Hepatocyte (in vitro differentiated cells): ENCODE results near the gene MOB3B. TPM values are rescaled to one million over a fixed set of nuclear protein-coding genes. Genes with fewer than 3 reads are reported as not detected.

ENCODE experiments used
- DNase-seq: peaks from one replicate; pipeline ENCODE4 v3.0.0-alpha.2; 2016; ENCODE audit warnings: low spot score
- H2AFZ ChIP-seq: fragments of 200-600 bp; sonication (generic); 2 replicates; pipeline ENCODE4 v1.6.0; 2016; ENCODE audit warnings: antibody characterized with exemption, mild to moderate bottlenecking
- H3K27ac ChIP-seq: fragments of 200-600 bp; sonication (generic); 2 replicates; pipeline ENCODE4 v1.5.1; 2016; ENCODE audit warnings: mild to moderate bottlenecking
- H3K27me3 ChIP-seq: fragments of 200-600 bp; sonication (generic); 2 replicates; pipeline ENCODE4 v1.6.1; 2016
- H3K36me3 ChIP-seq: fragments of 200-600 bp; sonication (generic); replicated peaks from 2 replicates; pipeline ENCODE4 v1.5.1; 2016; ENCODE audit warnings: low read depth; ENCODE audit not compliant: insufficient read depth
- H3K4me1 ChIP-seq: fragments of 200-600 bp; sonication (generic); 2 replicates; pipeline ENCODE4 v1.5.1; 2016; ENCODE audit warnings: mild to moderate bottlenecking, moderate library complexity; ENCODE audit not compliant: insufficient read depth
- H3K4me2 ChIP-seq: fragments of 200-600 bp; sonication (generic); 2 replicates; pipeline ENCODE4 v1.6.0; 2016
- H3K4me3 ChIP-seq: fragments of 200-600 bp; sonication (generic); 2 replicates; pipeline ENCODE4 v1.5.1; 2016; ENCODE audit warnings: mild to moderate bottlenecking
- H3K79me2 ChIP-seq: fragments of 200-600 bp; sonication (generic); 2 replicates; pipeline ENCODE4 v1.6.0; 2017; ENCODE audit warnings: mild to moderate bottlenecking
- H3K9me2 ChIP-seq: fragments of 200-600 bp; sonication (generic); replicated peaks from 2 replicates; pipeline ENCODE4 v1.6.0; 2017; ENCODE audit warnings: mild to moderate bottlenecking; ENCODE audit not compliant: insufficient read depth
- H3K9me3 ChIP-seq: fragments of 200-600 bp; sonication (generic); 2 replicates; pipeline ENCODE4 v1.5.1; 2016; ENCODE audit warnings: low read depth, mild to moderate bottlenecking
- H4K20me1 ChIP-seq: fragments of 200-600 bp; sonication (generic); 2 replicates; pipeline ENCODE4 v1.6.0; 2016; ENCODE audit warnings: mild to moderate bottlenecking; ENCODE audit not compliant: insufficient read depth, poor library complexity, severe bottlenecking
- EZH2 ChIP-seq: fragments of 200-600 bp; sonication (generic); IDR thresholded peaks from 2 replicates; pipeline ENCODE4 v1.6.1; 2016; ENCODE audit warnings: antibody characterized with exemption, mild to moderate bottlenecking, borderline replicate concordance
- EZH2phosphoT487 ChIP-seq: fragments of 200-600 bp; sonication (generic); IDR thresholded peaks from one replicate; pipeline ENCODE4 v1.6.1; 2018; ENCODE audit warnings: antibody characterized with exemption, mild to moderate bottlenecking, low read depth, moderate library complexity; ENCODE audit not compliant: unreplicated experiment, severe bottlenecking
- WGBS: methylation state at CpG from one replicate; pipeline ENCODE4 v1.1.6; 2016; ENCODE audit warnings: low lambda C conversion rate; ENCODE audit errors: missing lambda C conversion rate; 5-methylcytosine and 5-hydroxymethylcytosine counted together
- polyA plus RNA-seq: library from polyadenylated mRNA; unstranded; fragments of >200 nt; fragmentation: Nextera tagmentation; extraction: Ambion mirVana; gene quantifications from 2 replicates; pipeline ENCODE4 v1.2.1, GENCODE V29; 2016
- total RNA-seq: library from RNA; depleted of rRNA; stranded (reverse); fragments of >200 nt; gene quantifications from 2 replicates; pipeline ENCODE4 v1.2.3, GENCODE V29; 2014
- TF ChIP-seq, protein P1 (sequence below): fragments of 200-600 bp; sonication (generic); IDR thresholded peaks from 2 replicates; pipeline ENCODE4 v1.5.1; 2016; ENCODE audit warnings: antibody characterized with exemption, mild to moderate bottlenecking; ENCODE audit not compliant: poor library complexity

MOB3B gene
- total and polyA plus RNA-seq, 2 experiments from 2014 or later, result 13.3 to 13.5 TPM

GRCh38 chr9:27382308-27382707, 147.3 kb downstream of the MOB3B start:
- Histone ChIP-seq H3K4me3 (no peak overlapping the region), H2AFZ (no peak overlapping the region), H3K9me2 (no peaks in the 10 kb centered on the region), H3K27ac (peak overlapping the region; percentile 86), H3K79me2 (peaks cover 21% of the 10 kb centered on the region), H3K9me3 (no peaks in the 10 kb centered on the region), H4K20me1 (no peaks in the 10 kb centered on the region), H3K4me2 (peak overlapping the region; percentile 19), H3K36me3 (no peaks in the 10 kb centered on the region), H3K4me1 (peaks cover 84% of the 10 kb centered on the region), H3K27me3 (no peaks in the 10 kb centered on the region)
- TF ChIP-seq EZH2 (no peak), EZH2phosphoT487 (no peak)
- TF ChIP-seq, protein P1, sequence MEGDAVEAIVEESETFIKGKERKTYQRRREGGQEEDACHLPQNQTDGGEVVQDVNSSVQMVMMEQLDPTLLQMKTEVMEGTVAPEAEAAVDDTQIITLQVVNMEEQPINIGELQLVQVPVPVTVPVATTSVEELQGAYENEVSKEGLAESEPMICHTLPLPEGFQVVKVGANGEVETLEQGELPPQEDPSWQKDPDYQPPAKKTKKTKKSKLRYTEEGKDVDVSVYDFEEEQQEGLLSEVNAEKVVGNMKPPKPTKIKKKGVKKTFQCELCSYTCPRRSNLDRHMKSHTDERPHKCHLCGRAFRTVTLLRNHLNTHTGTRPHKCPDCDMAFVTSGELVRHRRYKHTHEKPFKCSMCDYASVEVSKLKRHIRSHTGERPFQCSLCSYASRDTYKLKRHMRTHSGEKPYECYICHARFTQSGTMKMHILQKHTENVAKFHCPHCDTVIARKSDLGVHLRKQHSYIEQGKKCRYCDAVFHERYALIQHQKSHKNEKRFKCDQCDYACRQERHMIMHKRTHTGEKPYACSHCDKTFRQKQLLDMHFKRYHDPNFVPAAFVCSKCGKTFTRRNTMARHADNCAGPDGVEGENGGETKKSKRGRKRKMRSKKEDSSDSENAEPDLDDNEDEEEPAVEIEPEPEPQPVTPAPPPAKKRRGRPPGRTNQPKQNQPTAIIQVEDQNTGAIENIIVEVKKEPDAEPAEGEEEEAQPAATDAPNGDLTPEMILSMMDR, result no peak
- 47% methylated on average over 4 of the region's 4 CpGs for WGBS
- peak; percentile 74 for DNase-seq

GRCh38 chr9:27379311-27380251, 150.0 kb downstream of the MOB3B start:
- H3K27me3 ChIP-seq, result no peaks in the 10 kb centered on the region
- no peak overlapping the region for H2AFZ ChIP-seq
- no peaks in the 10 kb centered on the region for H3K36me3 ChIP-seq
- DNase-seq, result peak; percentile 77
- H3K4me2 ChIP-seq, result peak overlapping the region; percentile 65
- TF ChIP-seq EZH2phosphoT487 (no peak), EZH2 (no peak)
- TF ChIP-seq, protein P1, result no peak
- no peaks in the 10 kb centered on the region for H4K20me1 ChIP-seq
- H3K79me2 ChIP-seq, result peaks cover 46% of the 10 kb centered on the region
- no peaks in the 10 kb centered on the region for H3K9me3 ChIP-seq
- H3K27ac ChIP-seq, result peak overlapping the region; percentile 86
- H3K4me3 ChIP-seq, result no peak overlapping the region
- no peaks in the 10 kb centered on the region for H3K9me2 ChIP-seq
- H3K4me1 ChIP-seq, result peaks cover 65% of the 10 kb centered on the region
- 58% methylated on average over 8 of the region's 8 CpGs for WGBS

DNA sequence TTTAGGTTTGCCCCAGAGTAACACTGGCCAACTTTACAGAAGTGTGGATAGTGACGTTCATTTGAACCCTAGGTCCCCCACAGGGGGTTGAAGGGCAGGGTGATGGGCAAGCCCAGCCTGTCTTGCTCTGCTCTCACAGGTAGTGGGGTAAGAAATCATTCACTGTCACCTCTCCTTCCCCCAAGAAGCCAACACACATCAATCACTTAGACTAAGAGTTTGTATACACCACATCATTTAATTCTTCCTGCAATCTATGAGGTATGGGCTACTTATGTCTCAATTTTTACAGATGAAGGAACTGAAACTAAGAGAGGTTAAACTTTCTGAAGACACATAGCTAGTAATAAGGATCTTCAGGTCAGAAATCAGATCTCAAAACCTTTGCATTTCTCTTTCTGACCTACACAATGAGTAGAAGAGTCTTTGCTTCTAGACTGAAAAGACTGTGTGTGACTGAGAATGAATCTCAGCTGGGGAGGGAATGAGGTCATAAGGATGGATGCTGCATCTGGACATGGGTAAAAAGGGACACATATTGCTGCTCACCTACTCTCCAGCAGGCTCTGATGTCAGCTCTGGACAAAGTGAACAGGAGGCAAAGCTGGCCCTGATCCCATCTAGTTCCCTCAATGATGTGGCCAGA, 151.7 kb downstream of the MOB3B start:
- no peak for DNase-seq
- H3K79me2 ChIP-seq, result peaks cover 56% of the 10 kb centered on the region
- no peak overlapping the region for H3K4me2 ChIP-seq
- no peaks in the 10 kb centered on the region for H3K9me3 ChIP-seq
- peaks cover 62% of the 10 kb centered on the region for H3K4me1 ChIP-seq
- TF ChIP-seq EZH2, result no peak
- TF ChIP-seq, protein P1, result no peak
- no peak for TF ChIP-seq EZH2phosphoT487
- no peak overlapping the region for H3K4me3 ChIP-seq
- 37% methylated on average over 1 of the region's 1 CpG for WGBS
- peak overlapping the region; percentile 86 for H3K27ac ChIP-seq
- no peaks in the 10 kb centered on the region for H3K36me3 ChIP-seq
- no peaks in the 10 kb centered on the region for H4K20me1 ChIP-seq
- no peaks in the 10 kb centered on the region for H3K27me3 ChIP-seq
- no peak overlapping the region for H2AFZ ChIP-seq
- no peaks in the 10 kb centered on the region for H3K9me2 ChIP-seq
